DMS53 treated with DMSO at 0.1 percent for 48 hours (cell line): ENCODE data around the gene CCL7.
"Not testable (repeated sequence)": the region's sequence is repeated elsewhere in the genome, so short reads cannot be mapped to it uniquely, and the experiment has no call there.

Experiments used
- DNase-seq: peaks from one replicate; lab custom pipeline; 2025; ENCODE audit not compliant: unreplicated experiment; lab: John Stamatoyannopoulos, UW

CCL7 gene

GRCh38 chr17:34269969-34270368, at the start of gene CCL7:
TSS of gene CCL7 (plus strand) at chr17:34270221. CDS start at chr17:34270291, 70 bp downstream.
- no peak for DNase-seq

GRCh38 chr17:34220752-34221395, 49.1 kb upstream of the CCL7 start:
- no peak for DNase-seq

- DNase-seq: no peak
These were observed 48.6 kb upstream of the CCL7 start for GRCh38 chr17:34221411-34221810.

GRCh38 chr17:34222722-34223497, 47.1 kb upstream of the CCL7 start:
- no peak for DNase-seq

GRCh38 chr17:34225046-34225445, 45.0 kb upstream of the CCL7 start:
- no peak for DNase-seq

GRCh38 chr17:34226011-34226743, 43.8 kb upstream of the CCL7 start:
- no peak for DNase-seq

- DNase-seq: no peak
These were observed 43.3 kb upstream of the CCL7 start for GRCh38 chr17:34226744-34227034.

- not testable (repeated sequence) for DNase-seq
These were observed 42.7 kb upstream of the CCL7 start for GRCh38 chr17:34227293-34227692.

- DNase-seq: no peak
These were observed 42.3 kb upstream of the CCL7 start for GRCh38 chr17:34227707-34228106.

- no peak for DNase-seq
These were observed 41.2 kb upstream of the CCL7 start for GRCh38 chr17:34228781-34229180.

- no peak for DNase-seq
These were observed 39.7 kb upstream of the CCL7 start for GRCh38 chr17:34230342-34230741.

- DNase-seq: no peak
These were observed 35.4 kb upstream of the CCL7 start for GRCh38 chr17:34234616-34235015.

GRCh38 chr17:34235389-34236028, 34.5 kb upstream of the CCL7 start:
- DNase-seq: no peak

- no peak for DNase-seq
These were observed 33.6 kb upstream of the CCL7 start for GRCh38 chr17:34236281-34236892.

GRCh38 chr17:34237458-34237857, 32.6 kb upstream of the CCL7 start:
- no peak for DNase-seq

- no peak for DNase-seq
These were observed 29.0 kb upstream of the CCL7 start for GRCh38 chr17:34241062-34241461.

GRCh38 chr17:34242587-34243363, 27.2 kb upstream of the CCL7 start:
- DNase-seq: no peak

GRCh38 chr17:34243364-34244320, 26.4 kb upstream of the CCL7 start:
- DNase-seq: no peak

GRCh38 chr17:34245351-34245905, 24.6 kb upstream of the CCL7 start:
- DNase-seq: no peak
